Fibroblast of pulmonary artery (primary cell): ENCODE measurements around the gene C2orf69.

Experiments
- DNase-seq: peaks from one replicate; pipeline ENCODE4 v3.0.0-alpha.2; 2010; ENCODE audit warnings: low read depth
- H3K4me3 ChIP-seq: replicated peaks from 2 replicates; pipeline ENCODE4 v1.5.1; 2011; ENCODE audit warnings: low read depth, mild to moderate bottlenecking, control low read depth, low read length, moderate library complexity
- CTCF ChIP-seq: IDR thresholded peaks from 2 replicates; pipeline ENCODE4 v1.5.1; 2011; ENCODE audit warnings: mild to moderate bottlenecking, control low read depth, low read length, inconsistent platforms; ENCODE audit errors: missing control alignments

Gene C2orf69

DNA sequence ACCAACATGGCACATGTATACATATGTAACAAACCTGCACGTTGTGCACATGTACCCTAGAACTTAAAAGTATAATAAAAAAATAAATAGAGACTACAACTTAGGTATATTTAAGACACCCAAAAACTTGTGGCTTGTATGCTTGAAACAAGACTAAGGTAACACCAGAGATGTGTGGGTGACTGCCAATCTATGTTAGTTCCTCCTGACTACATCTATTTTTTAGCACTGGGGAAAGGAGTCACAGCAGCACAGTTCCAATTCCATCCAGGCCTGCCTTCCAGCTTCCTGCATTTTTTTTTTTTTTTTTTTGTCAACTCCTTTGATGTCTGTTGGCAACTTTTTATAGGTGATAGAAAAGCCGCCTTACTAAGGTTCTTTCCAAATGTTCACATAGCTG, 18.2 kb downstream of the C2orf69 start:
- DNase-seq: no peak
- TF ChIP-seq CTCF: no peak
- H3K4me3 ChIP-seq: no peak overlapping the region

DNA sequence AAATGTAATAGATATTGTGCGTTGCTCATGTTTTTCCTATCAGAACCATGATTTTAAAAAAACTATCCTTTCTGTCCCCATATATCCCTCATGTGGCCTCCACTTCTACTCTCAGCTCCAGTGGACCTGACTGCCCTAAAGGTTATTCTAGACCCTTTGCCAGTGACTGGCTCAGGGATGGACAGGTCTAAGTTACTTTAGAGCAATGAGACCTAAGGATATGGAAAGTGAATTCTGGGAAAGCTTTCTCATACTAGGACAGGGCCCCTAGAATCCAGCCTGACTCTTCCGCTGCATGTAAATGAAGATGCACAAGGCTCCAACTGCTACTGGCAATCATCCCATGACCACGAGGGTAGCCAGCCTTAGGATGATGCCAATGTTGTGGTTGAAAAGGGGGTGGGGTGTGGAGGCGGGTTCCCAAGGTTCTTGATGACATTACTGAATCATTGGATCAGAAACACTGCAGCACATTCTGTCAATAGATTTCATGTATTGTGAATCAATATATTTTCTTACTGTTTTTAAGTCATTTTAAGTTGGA, 21.3 kb downstream of the C2orf69 start:
- DNase-seq: no peak
- no peak for TF ChIP-seq CTCF

DNA sequence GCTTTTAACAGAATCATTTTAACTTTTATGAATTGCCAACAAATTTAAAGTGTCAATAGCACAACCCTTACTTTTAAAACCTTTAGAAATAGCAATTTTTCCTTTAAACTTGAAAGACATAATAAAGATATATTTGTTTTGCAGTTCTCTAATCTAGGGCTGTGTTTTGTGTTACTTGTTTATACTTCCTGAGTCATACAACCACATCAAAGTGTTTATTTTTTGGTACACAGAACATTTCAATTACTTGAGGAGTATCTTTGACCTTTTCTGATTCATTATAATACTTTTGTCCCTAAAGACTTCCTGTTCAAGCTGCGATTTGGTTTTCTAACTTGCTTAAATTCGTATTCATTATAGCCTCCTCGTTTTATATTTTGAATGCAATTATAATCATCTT, 22.4 kb downstream of the C2orf69 start:
- no peak for DNase-seq
- TF ChIP-seq CTCF: no peak
- no peak overlapping the region for H3K4me3 ChIP-seq

More for the DNA sequence above, 21.3 kb downstream of the C2orf69 start:
- H3K4me3 ChIP-seq: no peak overlapping the region

GRCh38 chr2:199936554-199936953, 25.5 kb downstream of the C2orf69 start:
- no peak overlapping the region for H3K4me3 ChIP-seq
- no peak for DNase-seq
- TF ChIP-seq CTCF: no peak

DNA sequence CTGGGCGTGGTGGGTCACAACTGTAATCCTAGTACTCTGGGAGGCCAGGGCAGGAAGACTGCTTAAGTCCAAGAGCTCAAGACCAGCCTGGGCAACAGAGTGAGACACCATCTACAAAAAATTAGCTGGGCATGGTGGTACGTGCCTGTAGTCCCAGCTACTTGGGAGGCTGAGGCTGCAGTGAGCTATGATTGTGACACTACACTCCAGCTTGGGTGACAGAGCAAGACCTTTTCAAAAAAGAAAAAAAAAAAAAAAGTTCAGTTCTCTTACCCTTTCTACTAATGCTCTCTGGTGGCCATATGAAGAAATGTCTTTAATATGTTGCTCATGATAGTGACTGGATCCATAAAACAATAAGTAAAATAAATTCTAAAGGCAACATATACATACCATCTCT, 29.3 kb downstream of the C2orf69 start:
- no peak overlapping the region for H3K4me3 ChIP-seq
- DNase-seq: peak; percentile 40
- TF ChIP-seq CTCF: peak; percentile 30

GRCh38 chr2:199943373-199943772, 32.3 kb downstream of the C2orf69 start:
- no peak for DNase-seq
- H3K4me3 ChIP-seq: no peak overlapping the region
- no peak for TF ChIP-seq CTCF

- DNase-seq: no peak
- TF ChIP-seq CTCF: no peak
- no peak overlapping the region for H3K4me3 ChIP-seq
Measured at GRCh38 chr2:199946196-199946595, 35.1 kb downstream of the C2orf69 start.
